Sigmoid colon (tissue), 7 donors: ENCODE measurements around the gene PDE9A. TPM values are rescaled to one million over a fixed set of nuclear protein-coding genes. Genes with fewer than 3 reads are reported as not detected.
A peak's percentile ranks its signal among the peaks of the same experiment; 100 is the strongest.
"Not testable (repeated sequence)": the region's sequence is repeated elsewhere in the genome, so short reads cannot be mapped to it uniquely, and the experiment has no call there.

Experiments
- DNase-seq: peaks from one replicate; pipeline ENCODE4 v3.0.0-alpha.2; 2019
- H3K27ac ChIP-seq, 4 donors: fragments of 200-600 bp; sonication (generic); one replicate each; pipeline ENCODE4 v1.5.1; 2016 to 2019; ENCODE audit warnings: mild to moderate bottlenecking in 1 of 4
- H3K27me3 ChIP-seq, 3 donors: fragments of 200-600 bp; sonication (generic); one replicate each; pipeline ENCODE4 v1.5.1; 2019; ENCODE audit warnings: mild to moderate bottlenecking in 1 of 3
- H3K36me3 ChIP-seq, 4 donors: fragments of 200-600 bp; sonication (generic); one replicate each; pipeline ENCODE4 v1.5.1; 2016 to 2019
- H3K4me1 ChIP-seq, 4 donors: fragments of 200-600 bp; sonication (generic); one replicate each; pipeline ENCODE4 v1.5.1; 2017 to 2019
- H3K4me3 ChIP-seq, 4 donors: fragments of 200-600 bp; sonication (generic); one replicate each; pipeline ENCODE4 v1.5.1; 2017 to 2019; ENCODE audit warnings: mild to moderate bottlenecking in 2 of 4, moderate library complexity in 1 of 4
- H3K9me3 ChIP-seq, 4 donors: fragments of 200-600 bp in 3 of 4; sonication (generic) in 3 of 4; one replicate each; pipeline versions ENCODE4 v1.5.1 to v1.6.1; 2013 to 2019
- EP300 ChIP-seq, 4 donors: sonication (generic); formaldehyde crosslinking; IDR thresholded peaks; one replicate each; pipeline ENCODE4 v1.6.1; 2017; ENCODE audit warnings: antibody characterized with exemption in 4 of 4
- POLR2A ChIP-seq, 2 donors: fragments of 450-650 bp; IDR thresholded peaks; one replicate each; pipeline ENCODE4 v1.6.1; 2016; ENCODE audit warnings: antibody characterized with exemption in 2 of 2, mild to moderate bottlenecking in 2 of 2, moderate library complexity in 2 of 2
- POLR2AphosphoS5 ChIP-seq, 4 donors: sonication (generic); formaldehyde crosslinking; IDR thresholded peaks; one replicate each; pipeline ENCODE4 v1.6.1; 2017; ENCODE audit warnings: antibody characterized with exemption in 4 of 4
- WGBS, 2 donors: extraction: QIAGEN DNeasy Blood & Tissue Kit; methylation state at CpG; one replicate each; pipeline ENCODE4 v1.1.7; 2013; 5-methylcytosine and 5-hydroxymethylcytosine counted together
- intact Hi-C: fragments of 100-400 bp; cut with DNase I; formaldehyde crosslinking; loops from one replicate; pipeline ENCODE4 v1.15.1; 2023
- polyA plus RNA-seq, 3 donors: library from polyadenylated mRNA; stranded (reverse); fragments of 200-250 nt; gene quantifications; one replicate each; pipeline ENCODE4 v1.2.3, GENCODE V29; 2013
- total RNA-seq, 4 donors: library from RNA; depleted of rRNA; stranded (reverse); fragments of >200 nt; gene quantifications; one replicate each; pipeline ENCODE4 v1.1.0, GENCODE V29; 2016
- TF ChIP-seq, protein P1 (sequence below), 4 experiments: fragments of 450-650 bp in 3 of 4; fragments of 200-600 bp in 1 of 4; IDR thresholded peaks; one replicate each; pipeline ENCODE4 v1.5.1; 2016 to 2019; ENCODE audit warnings: antibody characterized with exemption in 4 of 4, mild to moderate bottlenecking in 3 of 4, moderate library complexity in 2 of 4
- donor health status: healthy with polysubstance abuse.
- donor health status: Bipolar disorder and iron deficiency.
- donor health status: healthy.

Gene PDE9A
- total and polyA plus RNA-seq, 7 donors = 71.6 to 433 (median 102) TPM

DNA sequence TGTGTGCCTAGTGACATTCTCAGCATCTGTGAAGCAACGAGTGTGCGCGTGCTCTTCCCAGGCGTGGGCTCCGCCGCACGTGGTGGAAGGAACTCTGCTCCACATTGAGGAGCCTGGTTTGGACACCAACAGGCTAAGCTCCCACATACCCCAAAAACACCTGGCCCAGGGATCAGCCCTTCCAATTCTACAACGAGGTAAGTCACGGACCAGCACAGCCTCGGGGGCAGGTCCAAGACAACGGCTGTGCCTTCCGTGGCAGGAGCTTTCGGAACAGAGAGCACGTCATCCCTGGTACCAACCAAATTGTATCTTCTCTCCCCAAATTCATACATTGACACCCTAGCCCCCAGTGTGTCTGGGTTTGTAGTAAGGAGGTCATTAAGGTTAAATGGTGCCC is 27.2 kb upstream of the PDE9A start:
- intact Hi-C loops = no loop called here
- TF ChIP-seq EP300 (IDR thresholded peaks at IDR 0.05) = no peak
- TF ChIP-seq POLR2AphosphoS5 (IDR thresholded peaks at IDR 0.05) = no peak
- Histone ChIP-seq H3K36me3 (no peaks in the 10 kb centered on the region), H3K9me3 (no peaks in the 10 kb centered on the region), H3K4me1 (no peaks in the 10 kb centered on the region), H3K27me3 (no peaks in the 10 kb centered on the region), H3K27ac (no peak overlapping the region), H3K4me3 (no peak overlapping the region)
- WGBS, 2 donors = 94 to 95% methylated on average over 14 of the region's 14 CpGs
- DNase-seq = peak; percentile 26

DNA sequence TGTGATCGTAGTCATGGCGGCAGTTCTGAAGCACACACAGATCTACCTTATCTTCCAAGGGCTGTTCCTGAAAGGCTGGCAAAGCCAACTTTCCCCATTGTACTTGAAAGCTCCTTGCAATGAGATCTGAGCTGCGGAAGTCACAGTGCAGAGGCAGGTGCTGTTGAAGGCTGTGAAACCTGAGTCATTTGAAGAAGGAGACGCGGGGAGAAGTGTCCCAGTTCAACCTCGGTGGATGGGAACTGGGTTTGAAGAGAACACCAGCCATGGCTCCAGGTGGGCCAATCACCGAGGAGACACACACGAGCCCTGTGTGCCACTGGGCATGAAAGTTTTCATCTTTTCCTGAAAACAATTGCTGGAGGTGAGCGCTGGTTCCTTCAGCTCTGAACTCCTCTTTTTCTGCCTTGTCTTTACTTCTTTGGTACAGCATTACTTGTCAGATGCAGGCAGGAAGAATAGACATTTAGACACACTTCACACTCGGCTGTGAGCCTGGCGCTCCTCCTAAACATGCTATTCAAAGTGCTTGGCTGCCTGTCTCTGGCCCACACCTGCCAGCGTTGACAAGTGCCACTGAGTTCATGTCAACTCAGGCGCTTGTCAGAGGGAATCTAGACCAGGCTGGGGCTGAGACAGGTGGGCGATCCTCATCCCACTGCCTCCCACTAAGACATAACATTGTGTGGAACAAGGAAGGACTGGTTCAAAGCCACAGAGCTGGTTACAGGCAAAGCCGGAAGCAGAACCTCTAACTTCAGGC is 25.7 kb upstream of the PDE9A start:
- no peaks in the 10 kb centered on the region for H3K36me3 ChIP-seq
- TF ChIP-seq EP300 (IDR thresholded peaks at IDR 0.05) (no peak), POLR2AphosphoS5 (IDR thresholded peaks at IDR 0.05) (no peak), POLR2A (IDR thresholded peaks at IDR 0.05) (no peak)
- TF ChIP-seq, protein P1, sequence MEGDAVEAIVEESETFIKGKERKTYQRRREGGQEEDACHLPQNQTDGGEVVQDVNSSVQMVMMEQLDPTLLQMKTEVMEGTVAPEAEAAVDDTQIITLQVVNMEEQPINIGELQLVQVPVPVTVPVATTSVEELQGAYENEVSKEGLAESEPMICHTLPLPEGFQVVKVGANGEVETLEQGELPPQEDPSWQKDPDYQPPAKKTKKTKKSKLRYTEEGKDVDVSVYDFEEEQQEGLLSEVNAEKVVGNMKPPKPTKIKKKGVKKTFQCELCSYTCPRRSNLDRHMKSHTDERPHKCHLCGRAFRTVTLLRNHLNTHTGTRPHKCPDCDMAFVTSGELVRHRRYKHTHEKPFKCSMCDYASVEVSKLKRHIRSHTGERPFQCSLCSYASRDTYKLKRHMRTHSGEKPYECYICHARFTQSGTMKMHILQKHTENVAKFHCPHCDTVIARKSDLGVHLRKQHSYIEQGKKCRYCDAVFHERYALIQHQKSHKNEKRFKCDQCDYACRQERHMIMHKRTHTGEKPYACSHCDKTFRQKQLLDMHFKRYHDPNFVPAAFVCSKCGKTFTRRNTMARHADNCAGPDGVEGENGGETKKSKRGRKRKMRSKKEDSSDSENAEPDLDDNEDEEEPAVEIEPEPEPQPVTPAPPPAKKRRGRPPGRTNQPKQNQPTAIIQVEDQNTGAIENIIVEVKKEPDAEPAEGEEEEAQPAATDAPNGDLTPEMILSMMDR (IDR thresholded peaks at IDR 0.05) = no peak
- DNase-seq = peak; percentile 52
- 86% methylated on average over 15 of the region's 15 CpGs for WGBS, 2 donors
- H3K9me3 ChIP-seq = no peaks in the 10 kb centered on the region
- intact Hi-C loops = no loop called here
- no peak overlapping the region for H3K27ac ChIP-seq
- H3K4me3 ChIP-seq = no peak overlapping the region
- no peaks in the 10 kb centered on the region for H3K27me3 ChIP-seq
- H3K4me1 ChIP-seq = no peaks in the 10 kb centered on the region

DNA sequence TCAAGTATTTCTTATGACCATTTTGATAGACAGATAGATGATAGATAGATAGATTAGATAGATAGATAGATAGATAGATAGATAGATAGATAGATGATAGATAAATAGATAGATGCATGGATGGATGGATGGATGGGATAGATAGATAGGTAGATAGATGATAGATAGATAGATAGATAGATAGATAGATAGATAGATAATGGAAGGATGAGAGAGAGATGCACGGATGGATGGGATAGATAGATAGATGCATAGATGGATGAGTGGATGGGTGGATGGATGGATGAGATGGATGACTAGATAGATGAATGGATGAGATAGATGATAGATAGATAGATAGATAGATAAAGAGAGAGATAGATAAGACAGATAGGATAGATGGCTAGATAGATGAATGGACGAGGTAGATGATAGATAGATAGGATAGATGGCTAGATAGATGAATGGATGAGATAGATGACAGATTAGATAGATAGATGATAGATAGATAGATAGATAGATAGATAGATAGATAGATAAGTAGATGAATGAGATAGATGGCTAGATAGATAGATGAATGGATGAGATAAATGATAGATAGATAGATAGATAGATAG is 24.9 kb upstream of the PDE9A start:
- H3K27me3 ChIP-seq, H3K27ac ChIP-seq, DNase-seq, H3K36me3 ChIP-seq, H3K4me1 ChIP-seq, H3K4me3 ChIP-seq, intact Hi-C loops, H3K9me3 ChIP-seq: not testable (repeated sequence)
- 89 to 95% methylated on average over 2 of the region's 2 CpGs for WGBS, 2 donors

DNA sequence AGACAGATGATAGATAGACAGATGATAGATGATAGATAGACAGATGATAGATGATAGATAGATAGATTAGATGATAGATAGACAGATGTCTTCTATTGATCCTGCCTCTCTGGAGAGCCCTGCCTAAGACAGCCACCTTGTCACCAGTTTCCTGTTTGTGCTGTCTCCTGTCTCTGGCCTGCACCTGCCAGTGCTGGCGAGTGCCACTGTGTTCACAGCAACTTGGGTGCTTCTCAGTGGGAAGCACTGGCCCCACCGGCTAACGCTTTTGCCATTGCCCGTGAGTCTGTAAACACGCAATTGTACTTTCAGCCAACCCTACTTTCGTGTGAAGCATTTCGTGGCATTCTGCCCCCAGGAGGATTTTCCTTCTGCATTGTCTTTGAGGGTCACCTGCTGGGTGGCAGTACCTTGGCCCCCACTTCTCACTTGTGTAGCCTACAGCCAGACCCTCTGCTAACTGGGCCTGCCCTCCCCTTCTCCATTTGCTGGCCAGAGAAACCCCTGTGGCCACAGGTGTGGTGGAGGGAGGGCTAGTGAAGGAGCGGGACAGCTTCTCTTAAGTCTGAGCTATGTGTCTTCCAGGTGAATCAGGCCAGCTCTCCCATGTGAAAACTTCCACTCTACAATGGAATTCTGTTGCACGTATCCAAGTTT is 23.4 kb upstream of the PDE9A start:
- no peaks in the 10 kb centered on the region for H3K27me3 ChIP-seq
- H3K9me3 ChIP-seq = no peaks in the 10 kb centered on the region
- peak; percentile 37 for DNase-seq
- H3K4me3 ChIP-seq = no peak overlapping the region
- intact Hi-C loops = no loop called here
- TF ChIP-seq, protein P1 (IDR thresholded peaks at IDR 0.05) = no peak
- TF ChIP-seq EP300 (IDR thresholded peaks at IDR 0.05) = no peak
- no peak overlapping the region for H3K27ac ChIP-seq
- H3K36me3 ChIP-seq = no peaks in the 10 kb centered on the region
- no peaks in the 10 kb centered on the region for H3K4me1 ChIP-seq
- 79 to 83% methylated on average over 9 of the region's 9 CpGs for WGBS, 2 donors

DNA sequence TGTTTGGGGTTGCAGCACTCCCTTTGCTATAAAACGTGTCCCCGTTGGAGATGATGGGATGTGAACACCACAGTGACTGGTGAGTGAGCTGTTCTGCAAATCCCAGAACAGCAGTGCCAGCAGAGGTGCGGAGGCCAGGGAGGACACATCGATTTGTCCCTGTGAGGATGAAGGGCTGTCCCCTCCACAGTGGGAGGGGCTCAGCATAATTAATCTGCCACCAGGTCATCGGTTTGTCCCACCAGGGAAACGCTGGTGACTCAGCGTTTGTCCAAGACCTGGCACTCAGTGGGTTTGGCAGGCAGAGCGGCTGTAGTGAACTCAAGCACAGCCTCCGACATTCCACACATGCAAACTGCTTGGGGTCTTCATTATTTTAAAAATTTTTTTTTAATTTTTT is 22.8 kb upstream of the PDE9A start:
- WGBS, 2 donors = 81% methylated on average over 9 of the region's 9 CpGs
- H3K4me3 ChIP-seq = no peak overlapping the region
- intact Hi-C loops = no loop called here
- no peaks in the 10 kb centered on the region for H3K27me3 ChIP-seq
- no peaks in the 10 kb centered on the region for H3K4me1 ChIP-seq
- no peaks in the 10 kb centered on the region for H3K36me3 ChIP-seq
- no peak for TF ChIP-seq POLR2AphosphoS5 (IDR thresholded peaks at IDR 0.05)
- no peak for TF ChIP-seq POLR2A (IDR thresholded peaks at IDR 0.05)
- TF ChIP-seq, protein P1 (IDR thresholded peaks at IDR 0.05) = no peak
- TF ChIP-seq EP300 (IDR thresholded peaks at IDR 0.05) = no peak
- DNase-seq = peak; percentile 29
- no peak overlapping the region for H3K27ac ChIP-seq
- no peaks in the 10 kb centered on the region for H3K9me3 ChIP-seq
